Measurements from ENCODE around the gene PGM5.

DNA sequence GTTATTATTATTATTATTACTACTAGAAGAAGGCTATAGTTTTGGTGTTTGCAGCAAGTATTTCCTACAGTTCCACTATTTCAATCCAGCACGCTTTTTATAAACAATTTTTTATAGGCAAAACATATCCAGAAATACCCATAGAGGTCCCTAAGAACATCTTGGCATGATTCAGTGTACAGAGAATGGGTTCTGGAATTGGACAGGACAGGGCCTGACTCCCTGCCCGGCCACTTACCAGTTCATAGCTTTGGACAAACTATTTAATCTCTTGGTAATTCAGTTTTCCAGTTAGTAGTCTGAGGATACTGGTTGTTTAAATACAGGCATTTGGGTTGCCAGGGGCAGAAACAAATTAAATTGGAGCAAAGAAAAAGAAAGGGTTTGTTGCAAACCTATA, 91.2 kb downstream of the PGM5 start:
- TF ChIP-seq CTCF (IDR thresholded peaks at IDR 0.05; ENCODE audit: low read depth, low read length) (no peak), POLR2A (IDR thresholded peaks at IDR 0.05; ENCODE audit: extremely low read depth, insufficient read length) (no peak)
